HCT116 (cell line): ENCODE data around the gene LRP1. TPM values are rescaled to one million over a fixed set of nuclear protein-coding genes. Genes with fewer than 3 reads are reported as not detected.

ENCODE experiments used
- ATAC-seq: fragments of 200-7000 bp; cut with Tn5 transposase; 2 replicates; pipeline ENCODE4 v1.9.1; 2020; ENCODE audit warnings: mild to moderate bottlenecking, moderate library complexity
- BruUV-seq: library from RNA; stranded (reverse); fragments of 400-500 nt; replicated peaks from 2 replicates; lab custom pipeline; 2021; lab: Mats Ljungman, UMichigan
- CTCF ChIA-PET: fragments of 300-600 bp; sonication (Branson Sonifier 250); formaldehyde crosslinking; loops from one replicate; lab custom pipeline; 2021; ENCODE audit warnings: antibody characterized with exemption; lab: Charles Lee
- POLR2A ChIA-PET: fragments of 300-600, 350-600 bp; sonication (Branson Sonifier 250); formaldehyde crosslinking; loops from one replicate; lab custom pipeline; 2021; ENCODE audit warnings: antibody characterized with exemption; lab: Charles Lee
- RAD21 ChIA-PET, 2 experiments: fragments of 300-600 bp; sonication (Branson Sonifier 250); formaldehyde crosslinking; loops; one replicate each; lab custom pipeline; 2023; ENCODE audit warnings: low total read pairs in 2 of 2; ENCODE audit not compliant: uncharacterized antibody in 2 of 2, unreplicated experiment in 2 of 2, low non-redundant PET in 1 of 2; lab: Charles Lee
- DNase-seq: peaks from one replicate; pipeline ENCODE4 v3.0.0-alpha.2; 2010; ENCODE audit warnings: low read depth, low spot score
- H2AFZ ChIP-seq: fragments of 200-600 bp; shearing (Covaris generic), sonication (generic); 2 replicates; pipeline ENCODE4 v1.6.1; 2017; ENCODE audit warnings: low read depth, mixed run types, mixed read lengths, antibody characterized with exemption, low read length; ENCODE audit not compliant: poor library complexity, severe bottlenecking
- H3K27ac ChIP-seq: 2 replicates; pipeline ENCODE4 v1.5.1; 2012; ENCODE audit warnings: low read depth, low read length
- H3K27me3 ChIP-seq: fragments of 200-600 bp; sonication (generic); 2 replicates; pipeline ENCODE4 v1.6.1; 2016; ENCODE audit warnings: mixed run types, low read length, mixed read lengths; ENCODE audit not compliant: insufficient read depth
- H3K36me3 ChIP-seq, 2 experiments: fragments of 200-500 bp in 1 of 2; fragments of 200-600 bp in 1 of 2; sonication (Bioruptor generic) in 1 of 2; sonication (generic) in 1 of 2; 2 replicates each; pipeline versions ENCODE4 v1.5.1 to v1.6.1; 2014 to 2016; ENCODE audit warnings: low read length in 2 of 2, inconsistent platforms in 1 of 2, mixed read lengths in 1 of 2, mixed run types in 1 of 2; ENCODE audit not compliant: insufficient read depth in 2 of 2, control insufficient read depth in 1 of 2
- H3K4me1 ChIP-seq, 2 experiments: fragments of 200-600 bp in 1 of 2; sonication (generic) in 1 of 2; 2 replicates each; pipeline versions ENCODE4 v1.5.1 to v1.6.1; 2012 to 2017; ENCODE audit warnings: low read length in 2 of 2, inconsistent platforms in 1 of 2, mild to moderate bottlenecking in 1 of 2, mixed read lengths in 1 of 2, mixed run types in 1 of 2, moderate library complexity in 1 of 2; ENCODE audit not compliant: insufficient read depth in 2 of 2, control insufficient read depth in 1 of 2
- H3K4me2 ChIP-seq: fragments of 200-600 bp; sonication (generic); 2 replicates; pipeline ENCODE4 v1.6.1; 2017; ENCODE audit warnings: mixed run types, low read length, mixed read lengths
- H3K4me3 ChIP-seq, 2 experiments: fragments of 200-600 bp in 1 of 2; sonication (generic) in 1 of 2; replicated peaks in 1 of 2; 2 replicates each; pipeline ENCODE4 v1.5.1; 2011 to 2016; ENCODE audit warnings: low read length in 2 of 2, control low read depth in 1 of 2, low read depth in 1 of 2, mild to moderate bottlenecking in 1 of 2, mixed read lengths in 1 of 2, mixed run types in 1 of 2
- H3K79me2 ChIP-seq: fragments of 200-600 bp; sonication (generic); 2 replicates; pipeline ENCODE4 v1.6.1; 2017; ENCODE audit warnings: mild to moderate bottlenecking, mixed run types, low read length, moderate library complexity, mixed read lengths; ENCODE audit not compliant: insufficient read depth
- H3K9ac ChIP-seq: fragments of 200-600 bp; sonication (generic); 2 replicates; pipeline ENCODE4 v1.6.1; 2016; ENCODE audit warnings: low read length, mixed read lengths
- H3K9me2 ChIP-seq: fragments of 200-600 bp; sonication (generic), shearing (Covaris generic); 2 replicates; pipeline ENCODE4 v1.6.1; 2017; ENCODE audit warnings: mixed run types, mild to moderate bottlenecking, moderate library complexity; ENCODE audit not compliant: insufficient read depth
- H3K9me3 ChIP-seq, 2 experiments: fragments of 200-500 bp in 1 of 2; fragments of 200-600 bp in 1 of 2; sonication (Bioruptor generic) in 1 of 2; sonication (generic) in 1 of 2; 2 replicates each; pipeline ENCODE4 v1.6.1; 2014 to 2017; ENCODE audit warnings: low read length in 2 of 2, mixed read lengths in 2 of 2, inconsistent platforms in 1 of 2, low read depth in 1 of 2, mild to moderate bottlenecking in 1 of 2, mixed run types in 1 of 2, moderate library complexity in 1 of 2; ENCODE audit not compliant: control insufficient read depth in 1 of 2, insufficient read depth in 1 of 2
- H4K20me1 ChIP-seq: fragments of 200-600 bp; sonication (generic), shearing (Covaris generic); 2 replicates; pipeline ENCODE4 v1.6.1; 2017; ENCODE audit warnings: mixed run types, mild to moderate bottlenecking, moderate library complexity; ENCODE audit not compliant: insufficient read depth
- CBX3 ChIP-seq: IDR thresholded peaks from 2 replicates; pipeline ENCODE4 v1.6.1; 2012; ENCODE audit warnings: low read depth
- EZH2 ChIP-seq: fragments of 200-600 bp; sonication (generic); IDR thresholded peaks from 2 replicates; pipeline ENCODE4 v1.6.1; 2017; ENCODE audit warnings: antibody characterized with exemption, mixed run types
- EZH2phosphoT487 ChIP-seq: fragments of 200-600 bp; IDR thresholded peaks from 2 replicates; pipeline ENCODE4 v1.6.1; 2018; ENCODE audit warnings: antibody characterized with exemption, borderline replicate concordance
- FOSL1 ChIP-seq: IDR thresholded peaks from 2 replicates; pipeline ENCODE4 v1.6.1; 2012; ENCODE audit warnings: low read depth
- RAD21 ChIP-seq: IDR thresholded peaks from 2 replicates; pipeline ENCODE4 v1.6.1; 2012; ENCODE audit warnings: low read depth, mild to moderate bottlenecking
- SP1 ChIP-seq: IDR thresholded peaks from 2 replicates; pipeline ENCODE4 v1.6.1; 2012; ENCODE audit warnings: low read depth
- SRF ChIP-seq: IDR thresholded peaks from 2 replicates; pipeline ENCODE4 v1.6.1; 2012; ENCODE audit warnings: low read depth
- YY1 ChIP-seq: IDR thresholded peaks from 2 replicates; pipeline ENCODE4 v1.6.1; 2011; ENCODE audit warnings: low read length, low read depth, moderate library complexity, mild to moderate bottlenecking; ENCODE audit not compliant: insufficient replicate concordance; ENCODE audit errors: extremely low read depth
- intact Hi-C: fragments of 100-400 bp; cut with micrococcal nuclease; formaldehyde crosslinking; loops from 2 replicates; pipeline ENCODE4 v1.10.0; 2022
- total RNA-seq: library from RNA; stranded (reverse); gene quantifications from one replicate; pipeline ENCODE4 v1.2.1, GENCODE V29; 2021; ENCODE audit not compliant: unreplicated experiment
- TF ChIP-seq, protein P1 (sequence below), 3 experiments: fragments of 200-600 bp in 1 of 3; sonication (generic) in 1 of 3; IDR thresholded peaks in 2 of 3; conservative IDR thresholded peaks in 1 of 3; 2 replicates each; pipeline ENCODE4 v1.5.1; 2012 to 2017; ENCODE audit warnings: low read depth in 2 of 3, low read length in 2 of 3, antibody characterized with exemption in 1 of 3, borderline replicate concordance in 1 of 3, control low read depth in 1 of 3, mild to moderate bottlenecking in 1 of 3, mixed read lengths in 1 of 3, mixed run types in 1 of 3, moderate library complexity in 1 of 3; ENCODE audit not compliant: insufficient read depth in 1 of 3
- TF ChIP-seq, protein P2 (sequence below): IDR thresholded peaks from 2 replicates; pipeline ENCODE4 v1.6.1; 2012; ENCODE audit warnings: low read depth
- TF ChIP-seq, protein P3 (sequence below): IDR thresholded peaks from 2 replicates; pipeline ENCODE4 v1.6.1; 2011; ENCODE audit warnings: mild to moderate bottlenecking, low read length, moderate library complexity; ENCODE audit not compliant: insufficient replicate concordance; ENCODE audit errors: extremely low read depth

The LRP1 gene
- total RNA-seq, 1 experiment from 2014 or later: 12.0 TPM

DNA sequence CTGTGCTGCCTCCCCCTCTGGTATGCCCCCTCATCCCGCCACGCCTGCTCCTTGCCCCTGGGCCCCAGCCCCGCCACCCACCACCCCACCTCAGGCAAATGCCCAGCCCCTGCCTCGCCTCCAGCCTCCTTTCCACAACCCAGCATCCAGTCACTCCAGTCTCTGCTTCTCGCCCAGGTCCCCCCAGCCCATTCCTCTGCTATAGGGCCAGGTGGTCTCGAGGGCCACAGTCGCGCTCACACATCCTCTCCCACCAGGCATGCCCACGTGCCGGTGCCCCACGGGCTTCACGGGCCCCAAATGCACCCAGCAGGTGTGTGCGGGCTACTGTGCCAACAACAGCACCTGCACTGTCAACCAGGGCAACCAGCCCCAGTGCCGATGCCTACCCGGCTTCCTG, 82.2 kb downstream of the LRP1 start:
- H3K27me3 ChIP-seq: no peaks in the 10 kb centered on the region
- no peak overlapping the region for H3K9ac ChIP-seq
- RAD21 ChIA-PET: no interaction called here
- CTCF ChIA-PET: no interaction called here
- H3K27ac ChIP-seq: no peak overlapping the region
- POLR2A ChIA-PET: no interaction called here
- no peaks in the 10 kb centered on the region for H3K9me2 ChIP-seq
- H3K79me2 ChIP-seq: no peaks in the 10 kb centered on the region
- H2AFZ ChIP-seq: no peak overlapping the region
- peaks cover 12 to 22% of the 10 kb centered on the region in 2 experiments for H3K4me1 ChIP-seq
- H4K20me1 ChIP-seq: no peaks in the 10 kb centered on the region
- ATAC-seq (no peak), DNase-seq (no peak)
- intact Hi-C loops: no loop called here
- no peak overlapping the region for H3K4me2 ChIP-seq
- H3K36me3 ChIP-seq: no peaks in the 10 kb centered on the region
- H3K4me3 ChIP-seq: no peak overlapping the region
- no peaks in the 10 kb centered on the region for H3K9me3 ChIP-seq
- BruUV-seq: no TSS peak
- TF ChIP-seq CBX3: no peak
- no peak for TF ChIP-seq SRF
- TF ChIP-seq, protein P1, sequence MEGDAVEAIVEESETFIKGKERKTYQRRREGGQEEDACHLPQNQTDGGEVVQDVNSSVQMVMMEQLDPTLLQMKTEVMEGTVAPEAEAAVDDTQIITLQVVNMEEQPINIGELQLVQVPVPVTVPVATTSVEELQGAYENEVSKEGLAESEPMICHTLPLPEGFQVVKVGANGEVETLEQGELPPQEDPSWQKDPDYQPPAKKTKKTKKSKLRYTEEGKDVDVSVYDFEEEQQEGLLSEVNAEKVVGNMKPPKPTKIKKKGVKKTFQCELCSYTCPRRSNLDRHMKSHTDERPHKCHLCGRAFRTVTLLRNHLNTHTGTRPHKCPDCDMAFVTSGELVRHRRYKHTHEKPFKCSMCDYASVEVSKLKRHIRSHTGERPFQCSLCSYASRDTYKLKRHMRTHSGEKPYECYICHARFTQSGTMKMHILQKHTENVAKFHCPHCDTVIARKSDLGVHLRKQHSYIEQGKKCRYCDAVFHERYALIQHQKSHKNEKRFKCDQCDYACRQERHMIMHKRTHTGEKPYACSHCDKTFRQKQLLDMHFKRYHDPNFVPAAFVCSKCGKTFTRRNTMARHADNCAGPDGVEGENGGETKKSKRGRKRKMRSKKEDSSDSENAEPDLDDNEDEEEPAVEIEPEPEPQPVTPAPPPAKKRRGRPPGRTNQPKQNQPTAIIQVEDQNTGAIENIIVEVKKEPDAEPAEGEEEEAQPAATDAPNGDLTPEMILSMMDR (IDR thresholded peaks at IDR 0.05 in 2 of 3, conservative IDR thresholded peaks at IDR 0.05 in 1 of 3; ENCODE audit: borderline replicate concordance in 1 of 3, insufficient read depth in 1 of 3, low read depth in 2 of 3, low read length in 2 of 3): no peak

DNA sequence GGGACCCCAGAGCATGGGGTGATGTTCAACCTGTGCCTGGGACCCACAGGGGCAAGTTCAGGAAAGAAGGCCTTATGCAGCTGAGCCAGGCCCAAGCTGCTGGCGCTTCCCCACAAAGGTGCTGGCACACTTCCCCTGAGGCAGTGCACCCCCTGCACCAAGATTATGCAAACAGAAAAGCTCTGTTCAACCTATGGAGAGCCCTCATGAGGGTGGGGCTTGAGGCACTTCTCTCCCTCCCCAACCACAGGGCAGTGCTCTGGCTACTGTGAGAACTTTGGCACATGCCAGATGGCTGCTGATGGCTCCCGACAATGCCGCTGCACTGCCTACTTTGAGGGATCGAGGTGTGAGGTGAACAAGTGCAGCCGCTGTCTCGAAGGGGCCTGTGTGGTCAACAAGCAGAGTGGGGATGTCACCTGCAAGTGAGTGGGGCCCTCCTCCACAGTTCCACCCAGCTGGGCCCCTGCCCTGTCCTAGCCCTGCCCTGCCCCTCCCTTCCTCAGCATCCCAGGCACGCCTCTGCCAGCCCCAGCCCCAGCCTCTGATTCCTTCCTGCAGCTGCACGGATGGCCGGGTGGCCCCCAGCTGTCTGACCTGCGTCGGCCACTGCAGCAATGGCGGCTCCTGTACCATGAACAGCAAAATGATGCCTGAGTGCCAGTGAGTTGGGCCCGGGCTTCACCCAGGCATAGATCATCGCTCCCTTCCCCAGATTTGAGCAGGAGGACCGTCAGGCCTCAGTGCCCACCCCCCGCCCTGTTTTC, 82.8 kb downstream of the LRP1 start:
- Histone ChIP-seq H3K79me2 (no peaks in the 10 kb centered on the region), H3K9me3 (no peaks in the 10 kb centered on the region), H3K36me3 (no peaks in the 10 kb centered on the region), H3K4me3 (no peak overlapping the region), H3K27ac (no peak overlapping the region), H3K9me2 (no peaks in the 10 kb centered on the region), H3K27me3 (no peaks in the 10 kb centered on the region), H3K4me1 (peaks cover 15 to 29% of the 10 kb centered on the region in 2 experiments), H2AFZ (no peak overlapping the region), H3K4me2 (no peak overlapping the region), H4K20me1 (no peaks in the 10 kb centered on the region), H3K9ac (no peak overlapping the region)
- intact Hi-C loops: no loop called here
- no peak for DNase-seq
- BruUV-seq: no TSS peak
- RAD21 ChIA-PET: no interaction called here
- POLR2A ChIA-PET: no interaction called here
- TF ChIP-seq YY1 (no peak), RAD21 (no peak), EZH2phosphoT487 (no peak), FOSL1 (no peak), EZH2 (no peak), SP1 (no peak)
- TF ChIP-seq, protein P2, sequence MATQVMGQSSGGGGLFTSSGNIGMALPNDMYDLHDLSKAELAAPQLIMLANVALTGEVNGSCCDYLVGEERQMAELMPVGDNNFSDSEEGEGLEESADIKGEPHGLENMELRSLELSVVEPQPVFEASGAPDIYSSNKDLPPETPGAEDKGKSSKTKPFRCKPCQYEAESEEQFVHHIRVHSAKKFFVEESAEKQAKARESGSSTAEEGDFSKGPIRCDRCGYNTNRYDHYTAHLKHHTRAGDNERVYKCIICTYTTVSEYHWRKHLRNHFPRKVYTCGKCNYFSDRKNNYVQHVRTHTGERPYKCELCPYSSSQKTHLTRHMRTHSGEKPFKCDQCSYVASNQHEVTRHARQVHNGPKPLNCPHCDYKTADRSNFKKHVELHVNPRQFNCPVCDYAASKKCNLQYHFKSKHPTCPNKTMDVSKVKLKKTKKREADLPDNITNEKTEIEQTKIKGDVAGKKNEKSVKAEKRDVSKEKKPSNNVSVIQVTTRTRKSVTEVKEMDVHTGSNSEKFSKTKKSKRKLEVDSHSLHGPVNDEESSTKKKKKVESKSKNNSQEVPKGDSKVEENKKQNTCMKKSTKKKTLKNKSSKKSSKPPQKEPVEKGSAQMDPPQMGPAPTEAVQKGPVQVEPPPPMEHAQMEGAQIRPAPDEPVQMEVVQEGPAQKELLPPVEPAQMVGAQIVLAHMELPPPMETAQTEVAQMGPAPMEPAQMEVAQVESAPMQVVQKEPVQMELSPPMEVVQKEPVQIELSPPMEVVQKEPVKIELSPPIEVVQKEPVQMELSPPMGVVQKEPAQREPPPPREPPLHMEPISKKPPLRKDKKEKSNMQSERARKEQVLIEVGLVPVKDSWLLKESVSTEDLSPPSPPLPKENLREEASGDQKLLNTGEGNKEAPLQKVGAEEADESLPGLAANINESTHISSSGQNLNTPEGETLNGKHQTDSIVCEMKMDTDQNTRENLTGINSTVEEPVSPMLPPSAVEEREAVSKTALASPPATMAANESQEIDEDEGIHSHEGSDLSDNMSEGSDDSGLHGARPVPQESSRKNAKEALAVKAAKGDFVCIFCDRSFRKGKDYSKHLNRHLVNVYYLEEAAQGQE: no peak
- TF ChIP-seq, protein P3, sequence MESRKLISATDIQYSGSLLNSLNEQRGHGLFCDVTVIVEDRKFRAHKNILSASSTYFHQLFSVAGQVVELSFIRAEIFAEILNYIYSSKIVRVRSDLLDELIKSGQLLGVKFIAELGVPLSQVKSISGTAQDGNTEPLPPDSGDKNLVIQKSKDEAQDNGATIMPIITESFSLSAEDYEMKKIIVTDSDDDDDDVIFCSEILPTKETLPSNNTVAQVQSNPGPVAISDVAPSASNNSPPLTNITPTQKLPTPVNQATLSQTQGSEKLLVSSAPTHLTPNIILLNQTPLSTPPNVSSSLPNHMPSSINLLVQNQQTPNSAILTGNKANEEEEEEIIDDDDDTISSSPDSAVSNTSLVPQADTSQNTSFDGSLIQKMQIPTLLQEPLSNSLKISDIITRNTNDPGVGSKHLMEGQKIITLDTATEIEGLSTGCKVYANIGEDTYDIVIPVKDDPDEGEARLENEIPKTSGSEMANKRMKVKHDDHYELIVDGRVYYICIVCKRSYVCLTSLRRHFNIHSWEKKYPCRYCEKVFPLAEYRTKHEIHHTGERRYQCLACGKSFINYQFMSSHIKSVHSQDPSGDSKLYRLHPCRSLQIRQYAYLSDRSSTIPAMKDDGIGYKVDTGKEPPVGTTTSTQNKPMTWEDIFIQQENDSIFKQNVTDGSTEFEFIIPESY: no peak
- no peak for ATAC-seq
- CTCF ChIA-PET: no interaction called here
